Adrenal gland (tissue), 12 donors: ENCODE data around the gene ZDHHC17. TPM values are rescaled to one million over a fixed set of nuclear protein-coding genes. Genes with fewer than 3 reads are reported as not detected.

Source experiments
- DNase-seq, 7 donors: peaks; one replicate each; pipeline ENCODE4 v3.0.0-alpha.2; 2019 to 2020
- H3K27ac ChIP-seq, 5 donors: fragments of 200-600 bp; sonication (generic) in 4 of 5; 1 replicate in 3 of 5; 2 replicates in 2 of 5; pipeline versions ENCODE4 v1.5.1 to v1.8.0; 2016 to 2020; ENCODE audit warnings: mild to moderate bottlenecking in 1 of 5
- H3K27me3 ChIP-seq: fragments of 200-600 bp; 2 replicates; pipeline ENCODE4 v1.8.0; 2021
- H3K36me3 ChIP-seq, 2 donors: fragments of 200-600 bp; replicated peaks in 1 of 2; 1 replicate in 1 of 2; 2 replicates in 1 of 2; pipeline versions ENCODE4 v1.5.1 to v1.8.0; 2018 to 2022
- H3K4me1 ChIP-seq, 2 donors: fragments of 200-600 bp; replicated peaks in 1 of 2; 1 replicate in 1 of 2; 2 replicates in 1 of 2; pipeline versions ENCODE4 v1.5.1 to v1.8.0; 2018 to 2021
- H3K4me3 ChIP-seq, 4 donors: fragments of 200-600 bp; sonication (generic) in 3 of 4; one replicate each; pipeline ENCODE4 v1.5.1; 2016 to 2018
- H3K9me3 ChIP-seq, 3 donors: fragments of 200-600 bp; sonication (generic) in 1 of 3; replicated peaks in 1 of 3; 1 replicate in 2 of 3; 2 replicates in 1 of 3; pipeline versions ENCODE4 v1.5.1 to v1.8.0; 2016 to 2021
- POLR2A ChIP-seq, 2 donors: fragments of 450-650 bp; IDR thresholded peaks; one replicate each; pipeline ENCODE4 v1.6.1; 2017; ENCODE audit warnings: antibody characterized with exemption in 2 of 2, mild to moderate bottlenecking in 2 of 2, moderate library complexity in 1 of 2
- WGBS, 4 donors: extraction: QIAGEN DNeasy Blood & Tissue Kit in 2 of 4; methylation state at CpG; one replicate each; pipeline versions ENCODE4 v1.1.5 to v1.1.7; 2013 to 2017; 5-methylcytosine and 5-hydroxymethylcytosine counted together
- intact Hi-C, 2 donors: fragments of 100-400 bp; cut with DNase I; formaldehyde crosslinking; loops; one replicate each; pipeline versions ENCODE4 v1.14.1 to v1.15.0; 2022 to 2023
- polyA plus RNA-seq, 3 donors: library from polyadenylated mRNA; stranded (reverse); fragments of 200-250 nt in 2 of 3; fragments of 350-450 nt in 1 of 3; fragmentation: Illumina TruSeq in 1 of 3; extraction: RNeasy Lipid Tissue Mini Kit (QIAGEN cat#74804) in 1 of 3; gene quantifications; one replicate each; pipeline ENCODE4 v1.2.3, GENCODE V29; 2013 to 2014
- total RNA-seq, 9 donors: library from RNA; depleted of rRNA in 4 of 9; stranded (reverse); fragments of >200 nt in 4 of 9; fragments of 120-200 nt in 1 of 9; fragmentation: NEBNext Ultra II Directional in 1 of 9; extraction: Animal tissue kit (Norgen Biotek cat#: 25700) in 1 of 9; gene quantifications; one replicate each; pipeline versions ENCODE4 v1.1.0 to v1.2.4, GENCODE V29; 2013 to 2023
- TF ChIP-seq, protein P1 (sequence below), 6 experiments: fragments of 450-650 bp in 4 of 6; fragments of 200-600 bp in 2 of 6; sonication (generic) in 1 of 6; IDR thresholded peaks; 1 replicate in 5 of 6; 2 replicates in 1 of 6; pipeline versions ENCODE4 v1.5.1 to v1.8.0; 2016 to 2021; ENCODE audit warnings: antibody characterized with exemption in 6 of 6, mild to moderate bottlenecking in 2 of 6, moderate library complexity in 1 of 6
- donor health status: healthy with polysubstance abuse.
- donor health status: Bipolar disorder and iron deficiency.
- donor health status: DM: yes; HTN: yes; CAD: no.
- donor health status: DM: no; HTN: no; CAD: no.
- donor health status: DM: no; HTN: no; CAD: no.
- donor health status: DM: yes; HTN: yes; CAD: no.

Gene ZDHHC17
- total and polyA plus RNA-seq, 12 donors = 17.7 to 102 (median 31.7) TPM

- peak in 4 of 7 donors; percentile 8 to 18 (median 14) for DNase-seq
- peak overlapping the region in 2 of 5 donors; percentile 85 to 86 for H3K27ac ChIP-seq
- H3K9me3 ChIP-seq = no peaks in the 10 kb centered on the region
- TF ChIP-seq POLR2A (IDR thresholded peaks at IDR 0.05) = no peak
- TF ChIP-seq, protein P1, sequence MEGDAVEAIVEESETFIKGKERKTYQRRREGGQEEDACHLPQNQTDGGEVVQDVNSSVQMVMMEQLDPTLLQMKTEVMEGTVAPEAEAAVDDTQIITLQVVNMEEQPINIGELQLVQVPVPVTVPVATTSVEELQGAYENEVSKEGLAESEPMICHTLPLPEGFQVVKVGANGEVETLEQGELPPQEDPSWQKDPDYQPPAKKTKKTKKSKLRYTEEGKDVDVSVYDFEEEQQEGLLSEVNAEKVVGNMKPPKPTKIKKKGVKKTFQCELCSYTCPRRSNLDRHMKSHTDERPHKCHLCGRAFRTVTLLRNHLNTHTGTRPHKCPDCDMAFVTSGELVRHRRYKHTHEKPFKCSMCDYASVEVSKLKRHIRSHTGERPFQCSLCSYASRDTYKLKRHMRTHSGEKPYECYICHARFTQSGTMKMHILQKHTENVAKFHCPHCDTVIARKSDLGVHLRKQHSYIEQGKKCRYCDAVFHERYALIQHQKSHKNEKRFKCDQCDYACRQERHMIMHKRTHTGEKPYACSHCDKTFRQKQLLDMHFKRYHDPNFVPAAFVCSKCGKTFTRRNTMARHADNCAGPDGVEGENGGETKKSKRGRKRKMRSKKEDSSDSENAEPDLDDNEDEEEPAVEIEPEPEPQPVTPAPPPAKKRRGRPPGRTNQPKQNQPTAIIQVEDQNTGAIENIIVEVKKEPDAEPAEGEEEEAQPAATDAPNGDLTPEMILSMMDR (IDR thresholded peaks at IDR 0.05) = peak in 1 of 6 experiments; percentile 10
- H3K4me1 ChIP-seq = peaks cover 0 to 14% of the 10 kb centered on the region in 2 donors
- no peaks in the 10 kb centered on the region for H3K27me3 ChIP-seq
- WGBS, 4 donors = 1 to 5% (median 2%) methylated on average over 25 to 44 of the region's 44 CpGs
- peak overlapping the region; percentile 3 to 71 (median 40) for H3K4me3 ChIP-seq
- intact Hi-C loops = no loop called here
- no peaks in the 10 kb centered on the region for H3K36me3 ChIP-seq
These were observed 114.4 kb downstream of the ZDHHC17 start for GRCh38 chr12:76878099-76878898.

DNA sequence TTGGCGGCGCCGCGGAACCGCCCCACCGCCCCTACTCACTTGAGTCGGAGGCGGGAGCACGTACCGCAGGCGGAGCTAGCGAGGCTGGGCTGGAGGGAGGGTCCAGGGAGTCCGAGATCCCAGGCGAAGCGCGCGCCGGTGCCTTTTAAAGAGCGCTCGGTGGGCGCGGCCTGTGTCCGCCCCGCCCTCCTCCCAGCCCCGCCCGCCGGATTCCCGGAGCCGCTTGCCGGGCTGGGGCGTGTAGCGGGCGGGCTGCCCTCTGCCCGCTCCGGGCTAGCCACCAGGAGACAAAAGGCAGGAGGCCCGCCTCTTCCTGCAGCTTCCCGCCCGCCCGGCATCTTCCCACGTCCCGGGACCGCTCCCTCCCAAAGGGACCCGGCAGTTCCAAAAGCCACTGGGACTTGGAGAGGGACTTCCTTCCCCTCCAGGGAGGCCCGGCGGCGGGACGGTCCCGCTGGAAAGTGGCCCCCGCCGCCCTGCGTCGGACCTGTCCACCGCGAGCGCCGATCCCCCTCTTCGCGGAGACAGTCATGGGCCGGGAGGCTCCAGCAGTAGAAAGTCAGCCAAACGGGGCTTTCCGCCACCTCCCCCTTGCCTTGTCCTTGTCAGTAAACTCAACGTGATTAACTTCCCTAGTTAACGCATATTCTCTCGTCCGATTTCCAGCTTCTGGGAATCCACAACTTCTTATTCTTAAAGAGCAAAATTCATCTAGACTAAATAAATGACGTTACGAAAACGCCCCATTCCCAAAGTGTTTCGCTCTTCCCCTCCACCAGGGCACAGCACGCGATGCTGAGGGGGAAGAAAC lies 115.2 kb downstream of the ZDHHC17 start, which contains the start of gene CSRP2:
Gene CSRP2, minus strand, starts transcription at position 121 of the 811 bp plus-strand sequence. CDS start 12,759 bp downstream, outside the sequence.
- WGBS, 4 donors = 1 to 2% (median 1%) methylated on average over 15 to 71 of the region's 71 CpGs
- intact Hi-C loops = no loop called here

DNA sequence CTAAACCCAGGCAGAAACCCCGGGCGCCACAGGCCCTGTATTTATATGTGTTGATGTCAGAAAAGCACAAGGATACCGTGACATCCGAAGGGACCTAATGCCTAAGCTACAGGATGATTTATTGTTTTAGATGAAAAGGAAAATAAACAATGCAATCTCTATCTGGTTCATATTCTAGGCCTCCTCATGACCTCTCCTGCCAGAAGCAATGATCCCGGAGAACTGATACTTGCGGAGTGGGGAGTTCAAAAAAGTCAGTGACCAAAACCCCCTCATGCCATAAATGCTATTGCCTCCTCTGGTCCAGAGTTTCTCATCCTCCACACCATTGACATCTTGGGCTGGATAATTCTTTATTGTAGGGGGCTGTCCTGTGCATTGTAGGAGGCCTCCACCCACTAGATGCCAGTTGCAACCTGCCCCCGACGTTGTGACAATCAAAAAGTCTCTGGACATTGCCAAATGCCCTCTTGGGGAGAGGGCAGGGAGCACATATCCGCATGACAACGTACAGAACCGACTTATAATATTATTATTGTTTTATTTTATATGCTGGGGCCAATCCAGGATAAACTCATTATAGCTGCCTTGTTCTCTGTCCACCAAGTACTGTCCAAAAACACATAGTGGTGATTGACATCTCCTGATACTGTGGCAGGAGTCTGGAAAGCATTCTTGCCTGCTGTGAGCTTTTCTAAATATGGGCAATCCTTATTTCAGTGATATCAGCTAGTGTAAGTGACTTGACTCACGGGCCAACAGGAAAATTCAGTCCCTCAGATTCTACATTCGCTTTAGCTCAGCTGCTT lies 116.0 kb downstream of the ZDHHC17 start:
- DNase-seq = peak in 4 of 7 donors; percentile 18 to 45 (median 28)
- Histone ChIP-seq H3K27me3 (no peaks in the 10 kb centered on the region), H3K4me1 (peaks cover 0 to 14% of the 10 kb centered on the region in 2 donors), H3K9me3 (no peaks in the 10 kb centered on the region), H3K36me3 (no peaks in the 10 kb centered on the region), H3K4me3 (peak overlapping the region in 3 of 4 donors; percentile 13 to 71 (median 68)), H3K27ac (peak overlapping the region in 3 of 5 donors; percentile 70 to 86 (median 85))
- TF ChIP-seq, protein P1 (IDR thresholded peaks at IDR 0.05) = no peak
- no peak for TF ChIP-seq POLR2A (IDR thresholded peaks at IDR 0.05)
- WGBS, 4 donors = 54 to 60% (median 58%) methylated on average over 13 of the region's 13 CpGs
- intact Hi-C loops = no loop called here

More for the DNA sequence above, 115.2 kb downstream of the ZDHHC17 start, which contains the start of gene CSRP2:
- Histone ChIP-seq H3K4me1 (peaks cover 0 to 14% of the 10 kb centered on the region in 2 donors), H3K27me3 (no peaks in the 10 kb centered on the region), H3K4me3 (peak within 1 kb of the TSS; percentile 3 to 71 (median 40)), H3K36me3 (no peaks in the 10 kb centered on the region), H3K27ac (peak within 1 kb of the TSS in 4 of 5 donors; percentile 16 to 86 (median 78)), H3K9me3 (no peaks in the 10 kb centered on the region)
- TF ChIP-seq POLR2A (IDR thresholded peaks at IDR 0.05) = peak; percentile 63 to 69
- TF ChIP-seq, protein P1 (IDR thresholded peaks at IDR 0.05) = peak in 4 of 6 experiments; percentile 16 to 42 (median 34)
- DNase-seq = peak; percentile 81 to 88 (median 87)
